WTC11 (cell line): ENCODE data around the gene ARID2. TPM values are rescaled to one million over a fixed set of nuclear protein-coding genes. Genes with fewer than 3 reads are reported as not detected.

ENCODE experiments used
- ATAC-seq: fragments of 200-7000 bp; cut with Tn5 transposase; 2 replicates; pipeline ENCODE4 v1.10.0; 2021; ENCODE audit warnings: mild to moderate bottlenecking, moderate library complexity
- CTCF ChIA-PET: fragments of 300-600 bp; sonication (Branson Sonifier 250); formaldehyde crosslinking; loops from one replicate; lab custom pipeline; 2021; ENCODE audit warnings: antibody characterized with exemption; lab: Charles Lee
- POLR2A ChIA-PET: fragments of 350-600 bp; sonication (Branson Sonifier 250); formaldehyde crosslinking; loops from one replicate; lab custom pipeline; 2021; ENCODE audit warnings: antibody characterized with exemption; lab: Charles Lee
- DNase-seq: peaks from one replicate; pipeline ENCODE4 v3.0.0; 2021; ENCODE audit warnings: low spot score
- H3K27ac Mint-ChIP-seq: 2 replicates; pipeline ENCODE4 v1.8.0; 2021; ENCODE audit warnings: mixed read lengths
- H3K27me3 Mint-ChIP-seq: 2 replicates; pipeline ENCODE4 v1.8.0; 2021; ENCODE audit warnings: low read depth, mild to moderate bottlenecking, moderate library complexity, mixed read lengths
- H3K36me3 Mint-ChIP-seq: 2 replicates; pipeline ENCODE4 v1.8.0; 2021; ENCODE audit warnings: mixed read lengths
- H3K4me1 Mint-ChIP-seq: 2 replicates; pipeline ENCODE4 v1.8.0; 2022; ENCODE audit warnings: mixed read lengths
- H3K4me3 Mint-ChIP-seq: 2 replicates; pipeline ENCODE4 v1.8.0; 2021; ENCODE audit warnings: mild to moderate bottlenecking, moderate library complexity, mixed read lengths
- H3K9me3 Mint-ChIP-seq: 2 replicates; pipeline ENCODE4 v1.8.0; 2021; ENCODE audit warnings: mixed read lengths
- CREM ChIP-seq: sonication (generic); formaldehyde crosslinking; IDR thresholded peaks from 2 replicates; pipeline ENCODE4 v1.8.1; 2022; ENCODE audit warnings: mild to moderate bottlenecking, missing genetic modification reagents, moderate library complexity
- ELF4 ChIP-seq: sonication (generic); formaldehyde crosslinking; IDR thresholded peaks from 2 replicates; pipeline ENCODE4 v1.8.1; 2022; ENCODE audit warnings: low read depth, mild to moderate bottlenecking, moderate library complexity, missing genetic modification reagents
- ETV6 ChIP-seq: sonication (generic); formaldehyde crosslinking; IDR thresholded peaks from 2 replicates; pipeline ENCODE4 v1.8.1; 2022; ENCODE audit warnings: mild to moderate bottlenecking, missing genetic modification reagents
- FOXJ3 ChIP-seq: sonication (generic); formaldehyde crosslinking; IDR thresholded peaks from 2 replicates; pipeline ENCODE4 v1.9.0; 2021; ENCODE audit warnings: missing genetic modification reagents, mild to moderate bottlenecking, borderline replicate concordance
- FOXP1 ChIP-seq: sonication (generic); formaldehyde crosslinking; IDR thresholded peaks from 2 replicates; pipeline ENCODE4 v1.8.0; 2022; ENCODE audit warnings: missing genetic modification reagents, mild to moderate bottlenecking, moderate library complexity, borderline replicate concordance
- HMGA2 ChIP-seq: fragments of 250-450 bp; sonication (Bioruptor Pico); IDR thresholded peaks from 2 replicates; pipeline ENCODE4 v1.4.0; 2021; ENCODE audit warnings: mild to moderate bottlenecking, moderate library complexity
- KAT7 ChIP-seq: sonication (generic); formaldehyde crosslinking; IDR thresholded peaks from 2 replicates; pipeline ENCODE4 v1.8.1; 2023; ENCODE audit warnings: missing genetic modification reagents, mild to moderate bottlenecking, borderline replicate concordance
- NR3C1 ChIP-seq: sonication (generic); formaldehyde crosslinking; conservative IDR thresholded peaks from 2 replicates; pipeline ENCODE4 v1.8.1; 2023; ENCODE audit warnings: low read depth, mild to moderate bottlenecking, missing genetic modification reagents
- TEAD1 ChIP-seq: sonication (generic); formaldehyde crosslinking; IDR thresholded peaks from 2 replicates; pipeline ENCODE4 v1.8.0; 2022; ENCODE audit warnings: mild to moderate bottlenecking, missing genetic modification reagents
- TP53 ChIP-seq: sonication (generic); formaldehyde crosslinking; IDR thresholded peaks from 2 replicates; pipeline ENCODE4 v1.8.1; 2023; ENCODE audit warnings: mild to moderate bottlenecking, missing genetic modification reagents
- ZNF121 ChIP-seq: sonication (generic); formaldehyde crosslinking; IDR thresholded peaks from 2 replicates; pipeline ENCODE4 v1.8.0; 2023; ENCODE audit warnings: missing genetic modification reagents
- ZNF317 ChIP-seq: sonication (generic); formaldehyde crosslinking; IDR thresholded peaks from 2 replicates; pipeline ENCODE4 v1.8.1; 2023; ENCODE audit warnings: low read depth, mild to moderate bottlenecking, moderate library complexity, missing genetic modification reagents, borderline replicate concordance
- ZNF416 ChIP-seq: fragments of 250-450 bp; sonication (Bioruptor Pico); IDR thresholded peaks from 2 replicates; pipeline ENCODE4 v1.9.0; 2021; ENCODE audit warnings: mild to moderate bottlenecking, inconsistent platforms
- total RNA-seq: library from RNA; stranded (reverse); gene quantifications from 3 replicates; pipeline ENCODE4 v1.2.3, GENCODE V29; 2021
- TF ChIP-seq, protein P1 (sequence below): sonication (generic); formaldehyde crosslinking; conservative IDR thresholded peaks from 2 replicates; pipeline ENCODE4 v1.8.1; 2023; ENCODE audit warnings: mild to moderate bottlenecking, low read depth, missing genetic modification reagents, moderate library complexity
- TF ChIP-seq, protein P2 (sequence below): fragments of 250-450 bp; sonication (Bioruptor Pico); IDR thresholded peaks from 2 replicates; pipeline ENCODE4 v1.9.0; 2021; ENCODE audit warnings: mild to moderate bottlenecking
- TF ChIP-seq, protein P3 (sequence below): sonication (generic); formaldehyde crosslinking; IDR thresholded peaks from 2 replicates; pipeline ENCODE4 v1.8.0; 2023; ENCODE audit warnings: mild to moderate bottlenecking, missing genetic modification reagents
- TF ChIP-seq, protein P4 (sequence below): sonication (generic); formaldehyde crosslinking; IDR thresholded peaks from 2 replicates; pipeline ENCODE4 v1.8.1; 2023; ENCODE audit warnings: mild to moderate bottlenecking, moderate library complexity, missing genetic modification reagents
- TF ChIP-seq, protein P5 (sequence below): sonication (generic); formaldehyde crosslinking; conservative IDR thresholded peaks from 2 replicates; pipeline ENCODE4 v1.8.1; 2022; ENCODE audit warnings: mild to moderate bottlenecking, missing genetic modification reagents

ARID2 gene
- total RNA-seq, 1 experiment from 2014 or later: 33.9 TPM

DNA sequence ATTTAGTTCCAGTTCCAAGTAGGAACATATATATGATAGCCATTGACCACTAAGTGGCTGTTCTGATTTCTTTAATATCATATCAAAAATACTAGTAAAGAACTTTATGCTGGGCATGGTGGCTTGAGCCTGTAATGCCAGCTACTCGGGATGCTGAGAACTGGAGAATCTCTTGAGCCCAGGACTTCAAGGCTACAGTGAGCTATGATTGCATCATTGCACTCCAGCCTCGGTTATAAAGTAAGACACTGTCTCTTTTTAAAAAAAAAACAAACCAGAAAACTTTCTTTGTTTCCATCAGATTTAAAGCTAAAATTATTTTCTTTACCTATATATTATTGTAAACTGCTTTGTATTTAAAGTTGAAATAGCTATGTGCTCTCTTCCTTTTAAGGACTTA, 133.8 kb downstream of the ARID2 start (continued):
- TF ChIP-seq KAT7 (CRISPR knock-in tag) (no peak), FOXP1 (CRISPR knock-in tag) (no peak), TEAD1 (CRISPR knock-in tag) (no peak), ZNF121 (CRISPR knock-in tag) (no peak), ETV6 (no peak)

DNA sequence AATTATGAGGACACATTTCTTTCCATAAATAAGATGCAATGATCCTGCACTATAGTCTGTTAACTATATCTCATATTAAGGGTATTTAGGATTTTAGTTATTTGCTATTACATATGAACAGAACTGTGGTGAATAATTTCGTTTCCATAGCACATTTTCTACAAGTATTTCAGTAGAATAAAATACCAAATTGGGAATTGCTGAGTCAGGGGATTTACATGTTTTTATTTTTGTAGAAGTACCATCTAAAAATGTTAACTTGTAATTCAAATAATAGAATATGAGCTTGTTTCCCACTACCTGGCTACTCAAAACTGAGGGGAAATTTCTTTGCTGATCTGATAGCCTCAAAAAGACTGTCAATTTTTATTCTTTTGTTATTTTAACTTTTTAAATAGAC, 136.8 kb downstream of the ARID2 start:
- H3K9me3 Mint-ChIP-seq: no peaks in the 10 kb centered on the region
- DNase-seq: no peak
- POLR2A ChIA-PET: no interaction called here
- TF ChIP-seq, protein P1, sequence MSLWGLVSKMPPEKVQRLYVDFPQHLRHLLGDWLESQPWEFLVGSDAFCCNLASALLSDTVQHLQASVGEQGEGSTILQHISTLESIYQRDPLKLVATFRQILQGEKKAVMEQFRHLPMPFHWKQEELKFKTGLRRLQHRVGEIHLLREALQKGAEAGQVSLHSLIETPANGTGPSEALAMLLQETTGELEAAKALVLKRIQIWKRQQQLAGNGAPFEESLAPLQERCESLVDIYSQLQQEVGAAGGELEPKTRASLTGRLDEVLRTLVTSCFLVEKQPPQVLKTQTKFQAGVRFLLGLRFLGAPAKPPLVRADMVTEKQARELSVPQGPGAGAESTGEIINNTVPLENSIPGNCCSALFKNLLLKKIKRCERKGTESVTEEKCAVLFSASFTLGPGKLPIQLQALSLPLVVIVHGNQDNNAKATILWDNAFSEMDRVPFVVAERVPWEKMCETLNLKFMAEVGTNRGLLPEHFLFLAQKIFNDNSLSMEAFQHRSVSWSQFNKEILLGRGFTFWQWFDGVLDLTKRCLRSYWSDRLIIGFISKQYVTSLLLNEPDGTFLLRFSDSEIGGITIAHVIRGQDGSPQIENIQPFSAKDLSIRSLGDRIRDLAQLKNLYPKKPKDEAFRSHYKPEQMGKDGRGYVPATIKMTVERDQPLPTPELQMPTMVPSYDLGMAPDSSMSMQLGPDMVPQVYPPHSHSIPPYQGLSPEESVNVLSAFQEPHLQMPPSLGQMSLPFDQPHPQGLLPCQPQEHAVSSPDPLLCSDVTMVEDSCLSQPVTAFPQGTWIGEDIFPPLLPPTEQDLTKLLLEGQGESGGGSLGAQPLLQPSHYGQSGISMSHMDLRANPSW (CRISPR knock-in tag): no peak
- TF ChIP-seq, protein P2, sequence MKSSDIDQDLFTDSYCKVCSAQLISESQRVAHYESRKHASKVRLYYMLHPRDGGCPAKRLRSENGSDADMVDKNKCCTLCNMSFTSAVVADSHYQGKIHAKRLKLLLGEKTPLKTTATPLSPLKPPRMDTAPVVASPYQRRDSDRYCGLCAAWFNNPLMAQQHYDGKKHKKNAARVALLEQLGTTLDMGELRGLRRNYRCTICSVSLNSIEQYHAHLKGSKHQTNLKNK (CRISPR knock-in tag): no peak
- TF ChIP-seq ELF4 (CRISPR knock-in tag) (no peak), KAT7 (CRISPR knock-in tag) (no peak), ZNF416 (CRISPR knock-in tag) (no peak), HMGA2 (CRISPR knock-in tag) (no peak), FOXJ3 (CRISPR knock-in tag) (no peak), NR3C1 (no peak), ZNF317 (CRISPR knock-in tag) (no peak), ETV6 (no peak), TP53 (no peak), CREM (CRISPR knock-in tag) (no peak)
- TF ChIP-seq, protein P3, sequence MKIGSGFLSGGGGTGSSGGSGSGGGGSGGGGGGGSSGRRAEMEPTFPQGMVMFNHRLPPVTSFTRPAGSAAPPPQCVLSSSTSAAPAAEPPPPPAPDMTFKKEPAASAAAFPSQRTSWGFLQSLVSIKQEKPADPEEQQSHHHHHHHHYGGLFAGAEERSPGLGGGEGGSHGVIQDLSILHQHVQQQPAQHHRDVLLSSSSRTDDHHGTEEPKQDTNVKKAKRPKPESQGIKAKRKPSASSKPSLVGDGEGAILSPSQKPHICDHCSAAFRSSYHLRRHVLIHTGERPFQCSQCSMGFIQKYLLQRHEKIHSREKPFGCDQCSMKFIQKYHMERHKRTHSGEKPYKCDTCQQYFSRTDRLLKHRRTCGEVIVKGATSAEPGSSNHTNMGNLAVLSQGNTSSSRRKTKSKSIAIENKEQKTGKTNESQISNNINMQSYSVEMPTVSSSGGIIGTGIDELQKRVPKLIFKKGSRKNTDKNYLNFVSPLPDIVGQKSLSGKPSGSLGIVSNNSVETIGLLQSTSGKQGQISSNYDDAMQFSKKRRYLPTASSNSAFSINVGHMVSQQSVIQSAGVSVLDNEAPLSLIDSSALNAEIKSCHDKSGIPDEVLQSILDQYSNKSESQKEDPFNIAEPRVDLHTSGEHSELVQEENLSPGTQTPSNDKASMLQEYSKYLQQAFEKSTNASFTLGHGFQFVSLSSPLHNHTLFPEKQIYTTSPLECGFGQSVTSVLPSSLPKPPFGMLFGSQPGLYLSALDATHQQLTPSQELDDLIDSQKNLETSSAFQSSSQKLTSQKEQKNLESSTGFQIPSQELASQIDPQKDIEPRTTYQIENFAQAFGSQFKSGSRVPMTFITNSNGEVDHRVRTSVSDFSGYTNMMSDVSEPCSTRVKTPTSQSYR (CRISPR knock-in tag): no peak
- TF ChIP-seq, protein P4, sequence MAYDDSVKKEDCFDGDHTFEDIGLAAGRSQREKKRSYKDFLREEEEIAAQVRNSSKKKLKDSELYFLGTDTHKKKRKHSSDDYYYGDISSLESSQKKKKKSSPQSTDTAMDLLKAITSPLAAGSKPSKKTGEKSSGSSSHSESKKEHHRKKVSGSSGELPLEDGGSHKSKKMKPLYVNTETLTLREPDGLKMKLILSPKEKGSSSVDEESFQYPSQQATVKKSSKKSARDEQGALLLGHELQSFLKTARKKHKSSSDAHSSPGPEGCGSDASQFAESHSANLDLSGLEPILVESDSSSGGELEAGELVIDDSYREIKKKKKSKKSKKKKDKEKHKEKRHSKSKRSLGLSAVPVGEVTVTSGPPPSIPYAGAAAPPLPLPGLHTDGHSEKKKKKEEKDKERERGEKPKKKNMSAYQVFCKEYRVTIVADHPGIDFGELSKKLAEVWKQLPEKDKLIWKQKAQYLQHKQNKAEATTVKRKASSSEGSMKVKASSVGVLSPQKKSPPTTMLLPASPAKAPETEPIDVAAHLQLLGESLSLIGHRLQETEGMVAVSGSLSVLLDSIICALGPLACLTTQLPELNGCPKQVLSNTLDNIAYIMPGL (CRISPR knock-in tag): no peak
- TF ChIP-seq, protein P5, sequence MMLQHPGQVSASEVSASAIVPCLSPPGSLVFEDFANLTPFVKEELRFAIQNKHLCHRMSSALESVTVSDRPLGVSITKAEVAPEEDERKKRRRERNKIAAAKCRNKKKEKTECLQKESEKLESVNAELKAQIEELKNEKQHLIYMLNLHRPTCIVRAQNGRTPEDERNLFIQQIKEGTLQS (CRISPR knock-in tag): no peak
- TF ChIP-seq, all 79 proteins: peak for 0
- no peaks in the 10 kb centered on the region for H3K27me3 Mint-ChIP-seq
- no peak for ATAC-seq
- CTCF ChIA-PET: no interaction called here
- peaks cover 18% of the 10 kb centered on the region for H3K36me3 Mint-ChIP-seq
- no peaks in the 10 kb centered on the region for H3K4me1 Mint-ChIP-seq
- no peak overlapping the region for H3K27ac Mint-ChIP-seq
- H3K4me3 Mint-ChIP-seq: no peak overlapping the region
